Measurements from ENCODE around the gene TBC1D25.
"Not testable (repeated sequence)": the region's sequence is repeated elsewhere in the genome, so short reads cannot be mapped to it uniquely, and the experiment has no call there.

Gene TBC1D25

DNA sequence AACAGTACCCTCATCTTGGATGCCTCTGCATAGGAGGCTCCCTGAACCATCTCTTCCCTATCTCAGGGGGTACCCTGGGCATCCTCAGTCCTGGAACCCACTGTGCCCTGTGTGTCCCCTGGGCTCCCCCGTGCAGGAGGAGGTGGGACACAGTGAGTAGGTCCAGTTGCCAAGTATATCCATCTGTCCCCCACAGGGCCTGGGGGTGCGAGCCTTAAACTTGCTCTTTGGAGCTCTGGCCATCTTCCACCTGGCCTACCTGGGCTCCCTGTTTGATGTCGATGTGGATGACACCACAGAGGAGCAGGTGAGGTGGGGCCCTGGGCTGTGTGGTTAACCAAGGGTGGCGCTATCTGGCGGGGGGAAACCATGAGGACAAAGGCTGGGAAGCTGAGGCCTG is 22.5 kb upstream of the TBC1D25 start:
- DNase-seq: no peak

DNA sequence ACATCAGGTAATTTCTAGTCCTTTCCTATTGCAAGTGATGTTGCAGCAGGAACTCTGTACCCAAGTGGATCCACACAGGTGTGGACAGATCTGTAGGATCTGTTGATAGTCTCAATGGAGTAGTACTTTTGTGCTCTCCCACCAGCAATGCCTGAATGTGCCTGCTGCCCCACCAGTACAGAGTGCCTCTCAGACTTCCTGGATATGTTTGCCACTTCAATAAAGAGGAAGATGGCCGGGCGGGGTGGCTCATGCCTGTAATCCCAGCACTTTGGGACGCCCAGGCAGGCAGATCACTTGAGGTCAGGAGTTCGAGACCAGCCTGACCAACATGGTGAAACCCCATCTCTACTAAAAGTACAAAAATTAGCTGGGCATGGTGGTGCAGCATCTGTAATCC is 20.0 kb upstream of the TBC1D25 start:
- DNase-seq: not testable (repeated sequence)

DNA sequence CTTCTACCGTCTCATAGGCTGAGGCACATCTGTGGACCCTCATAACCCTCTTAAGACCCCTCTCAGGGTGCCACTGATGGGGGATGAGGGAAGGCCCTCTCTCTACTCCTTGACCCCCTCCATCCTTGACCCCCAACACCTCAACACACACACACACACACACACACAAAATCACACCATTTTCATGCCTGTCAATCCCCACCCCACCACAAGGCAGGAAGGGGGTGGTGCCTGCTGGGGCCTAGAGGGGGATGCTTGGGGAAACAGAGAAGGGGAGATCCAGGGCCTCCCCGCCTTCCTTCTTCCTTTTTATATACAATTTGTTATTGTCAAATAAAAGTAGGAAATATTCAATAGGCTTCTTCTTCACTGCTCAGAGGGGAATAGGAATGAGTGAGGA is 19.1 kb upstream of the TBC1D25 start:
- DNase-seq: no peak

DNA sequence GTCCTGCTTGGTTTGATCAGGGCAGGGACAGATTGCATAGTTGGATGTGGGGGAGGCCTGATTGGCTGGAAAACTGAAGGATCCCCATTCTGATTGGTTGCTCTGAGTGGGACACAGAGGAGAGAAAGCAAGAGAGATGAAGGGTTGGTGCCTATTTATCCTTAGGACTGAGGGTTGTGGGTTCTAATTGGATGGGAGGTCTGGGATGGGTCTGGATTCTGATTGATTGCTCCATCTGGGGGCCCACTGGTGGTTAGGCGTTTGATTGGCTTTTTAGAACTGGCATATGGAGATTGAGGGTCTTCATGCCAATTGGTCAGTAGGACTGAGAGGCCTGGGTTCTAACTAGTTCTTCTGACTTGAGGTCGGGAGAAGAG is 18.6 kb upstream of the TBC1D25 start:
- DNase-seq: no peak

DNA sequence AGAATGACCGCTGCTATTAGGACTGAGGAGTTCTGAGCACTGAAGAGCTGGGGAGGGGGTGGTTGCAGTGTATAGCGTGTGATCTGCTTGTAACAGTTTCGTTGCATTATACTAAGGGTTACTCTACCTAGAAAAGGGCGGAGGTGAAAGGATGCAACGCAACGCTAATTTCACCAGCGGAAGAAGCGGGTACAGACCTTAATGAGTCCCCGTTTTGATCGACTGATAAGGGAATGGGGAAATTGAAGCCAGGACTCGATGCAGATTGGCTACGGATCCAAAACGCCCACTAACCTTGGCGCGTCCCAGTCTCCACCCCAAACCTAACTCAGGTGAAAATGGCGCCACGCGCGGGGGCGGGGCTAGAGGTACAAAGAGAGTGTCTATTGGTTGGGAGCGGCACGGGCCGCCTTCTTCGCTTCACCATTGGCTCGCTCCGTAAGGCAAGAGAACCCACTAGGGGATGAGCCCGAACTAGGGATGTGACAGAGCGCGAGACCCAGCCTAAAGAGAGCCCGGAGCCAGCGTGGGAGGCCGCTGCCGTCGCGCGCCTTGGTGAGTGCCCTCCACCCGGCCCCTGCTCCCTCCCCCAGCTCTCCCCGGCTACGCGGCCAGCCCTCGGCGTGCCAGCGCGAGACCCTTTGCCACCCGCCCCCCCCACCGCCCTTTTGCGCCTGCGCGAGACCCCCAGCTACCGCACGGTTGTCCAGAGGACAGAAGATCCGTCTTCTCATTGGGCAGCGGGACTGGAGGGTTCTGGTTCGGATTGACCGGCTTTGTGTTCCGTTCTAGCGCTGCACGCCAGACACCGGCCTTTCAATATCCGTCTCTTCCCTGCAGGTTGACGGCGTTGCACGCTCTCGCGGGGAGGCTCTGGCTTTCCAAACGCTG is 17.9 kb upstream of the TBC1D25 start, which contains the start of gene EBP:
Gene EBP, plus strand, starts transcription at position 456 of the 891 bp plus-strand sequence. CDS start 1,964 bp downstream, outside the sequence.
- peak; percentile 87 for DNase-seq

DNA sequence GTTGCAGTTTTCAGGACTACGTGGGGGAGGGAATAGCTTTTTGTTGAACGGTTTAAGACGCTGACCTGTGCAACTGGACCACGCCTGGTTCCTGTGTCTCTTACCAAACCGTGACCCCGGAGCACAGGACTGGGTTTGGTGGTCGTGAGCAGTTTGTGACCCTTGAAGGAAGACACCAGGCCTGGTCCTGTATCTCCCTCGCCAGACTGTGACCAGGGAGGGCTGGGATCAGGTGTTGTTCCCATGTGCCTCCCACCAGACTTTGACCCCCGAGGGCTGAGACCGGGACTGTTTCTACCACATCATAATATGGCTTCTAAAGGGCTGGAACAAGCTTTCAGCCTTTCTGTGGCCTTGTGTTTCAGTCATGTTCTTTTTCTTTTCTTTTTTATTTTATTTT is 17.2 kb upstream of the TBC1D25 start:
- DNase-seq: no peak

DNA sequence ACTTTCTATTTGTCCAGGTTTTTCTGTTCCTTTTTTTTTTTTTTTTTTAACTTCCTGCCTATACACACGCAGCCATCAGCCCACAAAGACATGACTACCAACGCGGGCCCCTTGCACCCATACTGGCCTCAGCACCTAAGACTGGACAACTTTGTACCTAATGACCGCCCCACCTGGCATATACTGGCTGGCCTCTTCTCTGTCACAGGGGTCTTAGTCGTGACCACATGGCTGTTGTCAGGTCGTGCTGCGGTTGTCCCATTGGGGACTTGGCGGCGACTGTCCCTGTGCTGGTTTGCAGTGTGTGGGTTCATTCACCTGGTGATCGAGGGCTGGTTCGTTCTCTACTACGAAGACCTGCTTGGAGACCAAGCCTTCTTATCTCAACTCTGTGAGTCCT is 15.8 kb upstream of the TBC1D25 start:
- no peak for DNase-seq

DNA sequence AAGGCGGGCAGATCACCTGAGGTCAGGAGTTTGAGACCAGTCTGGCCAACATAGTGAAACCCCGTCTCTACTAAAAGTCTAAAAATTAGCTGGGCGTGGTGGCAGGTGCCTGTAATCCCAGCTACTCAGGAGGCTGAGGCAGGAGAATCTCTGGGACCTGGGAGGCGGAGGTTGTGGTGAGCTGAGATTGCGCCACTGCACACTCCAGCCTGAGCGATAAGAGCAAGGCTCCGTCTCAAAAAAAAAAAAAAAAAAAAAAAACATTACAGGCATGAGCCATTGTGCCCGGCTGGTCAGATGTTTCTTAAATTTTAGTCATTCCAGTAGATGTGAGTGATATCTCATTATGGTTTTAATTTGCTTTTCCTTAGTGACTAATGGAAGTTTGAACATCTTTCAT is 13.7 kb upstream of the TBC1D25 start:
- DNase-seq: not testable (repeated sequence)

DNA sequence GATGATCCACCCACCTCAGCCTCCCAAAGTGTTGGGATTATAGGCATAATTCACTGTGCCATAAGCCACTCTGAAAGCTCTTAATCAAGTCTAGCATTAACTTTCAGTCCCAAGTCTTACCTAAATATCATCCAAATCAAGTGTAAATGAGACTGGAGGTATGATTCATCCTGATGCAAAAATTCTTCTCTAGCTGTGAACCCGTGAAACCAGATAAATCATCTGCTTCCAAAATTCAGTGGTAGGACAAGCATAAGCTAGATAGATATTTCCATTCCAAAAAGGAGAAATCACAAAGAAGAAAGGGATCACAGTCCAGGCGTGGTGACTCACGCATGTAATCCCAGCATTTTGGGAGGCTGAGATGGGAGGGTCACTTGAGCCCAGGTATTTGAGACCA is 8.8 kb upstream of the TBC1D25 start:
- no peak for DNase-seq

DNA sequence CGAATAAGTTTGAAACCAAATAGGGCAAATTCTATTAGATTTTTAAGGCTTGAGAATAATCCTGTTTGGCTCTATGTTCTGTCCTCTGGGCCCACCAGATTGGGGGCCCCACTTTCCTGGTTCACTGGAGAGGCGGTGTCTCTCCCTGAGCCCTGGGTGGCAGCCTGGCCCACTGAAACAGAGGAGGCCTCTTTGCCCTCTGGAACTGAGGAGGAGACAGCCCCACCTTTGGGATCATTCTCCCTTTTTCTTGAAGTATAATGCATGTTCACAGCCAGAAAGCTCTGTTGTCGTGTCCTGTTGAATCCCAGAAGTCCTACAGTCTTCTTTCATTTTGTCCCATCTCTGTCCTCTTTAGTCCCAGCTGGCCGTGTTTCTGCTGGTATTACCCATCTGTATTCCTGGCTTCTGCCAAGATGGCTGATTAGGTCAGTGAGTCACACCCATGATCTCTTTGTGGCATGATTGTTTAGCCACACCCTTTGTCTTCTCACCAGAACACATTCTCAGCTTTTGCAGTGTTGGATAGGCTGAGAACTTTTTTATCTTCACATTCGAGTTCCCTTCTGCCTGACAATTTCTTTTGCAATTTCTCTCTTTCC is 8.1 kb upstream of the TBC1D25 start:
- no peak for DNase-seq

DNA sequence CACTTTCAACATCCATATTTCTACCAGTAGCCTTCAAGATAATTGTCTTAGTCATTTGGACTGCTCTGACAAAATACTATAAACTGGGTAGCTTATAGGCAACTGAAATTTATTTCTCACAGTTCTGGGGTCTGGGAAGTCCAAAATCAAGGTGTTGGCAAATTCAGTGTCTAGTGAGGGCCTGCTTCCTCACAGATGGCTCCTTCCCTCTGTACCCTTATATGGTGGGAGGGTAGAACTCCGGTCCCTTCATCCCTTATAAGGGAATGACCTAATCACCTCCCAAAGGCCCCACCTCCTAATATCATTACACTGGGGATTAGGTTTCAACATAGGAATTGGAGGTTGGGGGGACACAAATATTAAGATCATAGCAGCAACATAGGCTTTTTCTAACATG is 7.4 kb upstream of the TBC1D25 start:
- no peak for DNase-seq

DNA sequence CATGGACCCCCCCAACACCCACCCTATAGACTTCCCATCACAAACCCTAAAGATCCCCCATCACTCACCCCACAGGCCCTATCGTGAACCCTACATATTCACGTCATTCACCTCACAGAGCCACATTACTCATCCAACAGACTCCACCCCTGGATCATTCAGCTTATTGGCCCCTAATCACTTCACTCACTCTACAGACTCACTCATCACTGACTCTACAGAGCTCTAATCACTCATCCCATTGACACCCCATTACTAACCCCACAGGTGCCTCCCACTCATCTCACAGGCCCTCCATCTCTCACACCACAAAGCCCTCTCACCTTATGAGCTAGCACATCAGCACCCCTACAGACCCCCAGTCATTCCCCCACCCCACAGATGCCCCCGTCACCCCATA is 6.3 kb upstream of the TBC1D25 start:
- DNase-seq: no peak

DNA sequence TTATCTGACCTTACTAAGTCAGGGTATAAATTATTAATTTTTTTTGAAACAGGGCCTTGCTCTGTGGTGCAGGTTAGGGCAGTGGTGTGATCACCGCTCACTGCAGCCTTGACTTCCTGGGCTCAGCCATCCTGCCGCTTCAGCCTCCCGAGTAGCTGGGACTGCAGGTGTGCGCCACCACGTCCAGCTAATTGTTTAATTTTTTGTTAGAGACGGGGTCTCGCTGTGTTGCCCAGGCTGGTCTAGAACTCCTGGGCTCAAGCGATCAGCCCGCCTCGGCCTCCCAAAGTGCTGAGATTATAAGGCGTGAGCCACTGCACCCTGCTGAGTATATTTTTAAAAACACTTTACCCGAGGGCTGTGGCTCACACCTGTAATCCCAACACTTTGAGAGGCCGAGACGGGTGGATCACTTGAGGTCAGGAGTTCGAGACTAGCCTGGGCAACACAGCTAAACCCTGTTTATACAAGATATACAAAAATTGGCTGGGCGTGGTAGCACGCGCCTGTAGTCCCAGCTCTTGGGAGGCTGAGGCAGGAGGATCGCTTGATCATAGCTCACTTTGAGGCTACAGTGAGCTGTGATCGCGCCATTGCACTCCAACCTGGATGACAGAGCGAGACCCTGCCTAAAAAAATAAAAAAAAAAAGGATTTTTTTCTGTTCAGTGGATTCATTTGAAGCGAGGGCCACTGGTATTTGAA is 721 bp upstream of the TBC1D25 start:
- no peak for DNase-seq

DNA sequence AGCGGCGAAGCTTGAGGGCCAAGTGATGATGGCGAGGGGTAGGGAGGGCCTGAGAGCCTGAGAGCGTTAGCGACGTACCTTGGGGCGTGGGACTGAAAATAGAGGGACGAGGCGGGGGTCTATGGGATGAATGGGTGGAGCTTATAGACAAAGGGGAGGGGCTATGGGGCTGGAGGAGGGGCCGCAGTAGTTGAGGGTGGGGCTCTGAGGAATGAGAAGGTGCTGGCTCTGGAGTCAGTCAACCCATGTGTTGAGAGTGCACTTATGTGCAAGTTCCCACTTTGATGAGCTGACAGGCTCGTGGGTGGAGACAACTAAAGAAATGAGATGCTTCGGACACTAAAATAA is 488 bp downstream of the TBC1D25 start:
- peak; percentile 53 for DNase-seq

DNA sequence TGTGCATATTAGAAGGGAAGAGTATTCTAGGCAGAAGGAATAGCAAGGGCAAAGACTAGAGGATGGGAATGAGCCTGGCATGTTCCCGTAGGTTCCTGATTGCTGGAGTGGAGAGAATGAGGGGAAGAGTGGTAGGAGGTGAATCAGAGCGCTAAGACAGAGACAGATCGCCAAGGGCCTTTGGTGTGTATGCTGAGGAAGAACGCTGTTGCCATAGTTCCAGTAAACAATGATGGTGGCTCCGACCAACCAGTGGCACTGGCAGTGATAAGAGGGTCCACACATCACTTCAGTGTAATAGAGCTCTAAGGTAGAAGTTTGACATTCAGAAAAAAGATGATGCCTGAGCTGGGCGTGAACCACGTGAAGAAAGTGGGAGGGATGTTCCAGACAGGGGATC is 966 bp downstream of the TBC1D25 start:
- no peak for DNase-seq

DNA sequence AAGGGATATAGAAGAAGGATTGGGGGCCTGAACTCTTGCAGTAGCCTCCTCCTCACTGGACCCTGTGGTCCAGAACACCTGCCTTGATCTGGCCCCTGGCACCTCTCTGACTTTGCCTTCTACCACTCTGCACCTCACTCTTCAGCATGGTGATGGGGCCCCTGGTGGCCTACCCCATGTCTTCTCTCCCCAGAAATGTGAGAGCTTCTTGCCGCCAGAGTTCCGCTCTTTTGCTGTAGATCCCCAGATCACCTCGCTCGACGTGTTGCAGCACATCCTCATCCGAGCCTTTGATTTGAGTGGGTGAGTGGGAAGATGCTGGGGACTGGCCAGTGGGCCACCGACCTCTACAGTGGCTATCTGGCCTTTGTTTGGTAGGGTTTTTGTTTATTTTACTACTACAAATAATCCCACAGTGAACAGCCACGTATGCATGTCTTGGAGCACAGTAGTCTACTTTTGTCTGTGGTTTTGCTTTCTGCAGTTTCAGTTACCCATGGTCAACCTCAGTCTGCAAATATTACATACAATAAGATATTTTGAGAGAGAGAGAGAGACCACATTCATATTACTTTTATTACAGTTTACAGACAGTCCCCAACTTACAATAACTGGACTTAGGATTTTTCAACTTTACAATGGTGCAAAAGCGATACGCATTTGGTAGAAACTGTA is 1.8 kb downstream of the TBC1D25 start:
- no peak for DNase-seq

DNA sequence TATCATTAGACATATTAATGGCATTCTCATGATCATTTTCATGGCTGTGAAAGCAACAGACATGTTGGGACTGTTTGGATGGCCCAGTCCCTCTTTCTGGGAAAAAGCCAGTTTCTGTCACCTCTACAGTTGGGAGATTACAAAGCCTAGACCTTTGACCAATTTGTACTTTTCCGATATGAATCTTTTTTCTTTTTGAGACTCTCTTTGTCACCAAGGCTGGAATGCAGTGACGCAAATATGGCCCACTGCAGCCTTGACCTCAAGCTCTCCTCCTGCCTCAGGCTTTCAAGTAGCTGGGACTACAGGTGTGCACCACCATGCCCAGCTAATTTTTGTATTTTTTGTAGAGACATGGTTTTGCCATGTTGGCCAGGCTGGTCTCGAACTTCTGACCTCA is 9.4 kb downstream of the TBC1D25 start:
- no peak for DNase-seq

DNA sequence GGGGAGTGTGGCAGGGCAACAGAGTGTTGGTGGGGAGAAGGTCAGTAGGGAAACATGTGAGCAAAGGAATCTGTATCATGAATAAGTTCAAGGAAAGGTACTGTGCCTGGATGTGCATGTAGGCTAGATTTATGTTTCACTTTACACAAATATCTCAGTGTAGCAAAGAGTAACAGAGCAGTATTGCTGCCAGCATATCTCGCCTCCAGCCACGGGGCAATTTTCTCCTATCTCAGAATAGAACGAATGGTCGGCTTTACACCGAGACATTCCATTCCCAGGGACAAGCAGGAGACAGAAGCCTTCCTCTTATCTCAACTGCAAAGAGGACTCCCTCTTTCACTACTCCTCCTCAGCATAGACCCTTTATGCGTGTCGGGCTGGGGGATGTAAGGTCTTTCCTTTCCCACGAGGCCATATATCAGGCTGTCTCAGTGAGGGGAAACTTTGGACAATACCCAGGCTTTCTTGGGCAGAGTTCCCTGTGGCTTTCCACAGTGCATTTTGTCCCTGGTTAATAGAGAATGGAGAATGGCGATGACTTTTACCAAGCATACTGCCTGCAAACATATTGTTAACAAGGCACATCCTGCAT is 16.3 kb downstream of the TBC1D25 start:
- DNase-seq: not testable (repeated sequence)

DNA sequence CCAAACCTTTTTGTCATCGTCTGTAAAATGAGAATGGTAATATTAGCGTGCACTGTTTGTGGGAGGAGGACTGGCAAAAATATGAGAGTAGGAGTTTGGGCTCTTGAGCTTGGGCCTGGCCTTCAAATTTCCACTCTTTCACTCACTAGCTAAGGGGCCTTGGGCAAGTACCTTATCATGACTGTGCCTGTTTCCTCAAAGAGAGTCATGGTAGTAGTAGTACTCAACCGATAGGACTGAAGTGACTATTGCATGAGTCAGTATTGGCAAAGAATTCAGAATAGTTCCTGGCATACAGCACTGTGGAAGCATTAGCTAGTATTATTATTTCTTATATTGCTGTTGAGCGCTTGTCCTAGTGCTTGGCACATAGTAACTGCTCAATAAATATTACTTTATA is 18.8 kb downstream of the TBC1D25 start:
- no peak for DNase-seq

DNA sequence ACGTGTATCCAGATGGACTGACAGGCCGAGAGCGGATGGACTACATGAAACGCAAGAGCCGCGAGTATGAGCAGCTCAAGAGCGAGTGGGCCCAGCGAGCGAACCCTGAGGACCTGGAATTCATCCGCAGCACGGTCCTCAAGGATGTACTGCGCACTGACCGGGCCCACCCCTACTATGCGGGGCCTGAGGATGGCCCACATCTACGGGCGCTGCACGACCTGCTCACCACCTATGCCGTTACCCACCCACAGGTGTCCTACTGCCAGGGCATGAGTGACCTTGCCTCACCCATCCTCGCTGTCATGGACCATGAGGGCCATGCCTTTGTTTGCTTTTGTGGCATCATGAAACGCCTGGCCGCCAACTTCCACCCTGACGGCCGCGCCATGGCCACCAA is 20.1 kb downstream of the TBC1D25 start:
- DNase-seq: no peak

DNA sequence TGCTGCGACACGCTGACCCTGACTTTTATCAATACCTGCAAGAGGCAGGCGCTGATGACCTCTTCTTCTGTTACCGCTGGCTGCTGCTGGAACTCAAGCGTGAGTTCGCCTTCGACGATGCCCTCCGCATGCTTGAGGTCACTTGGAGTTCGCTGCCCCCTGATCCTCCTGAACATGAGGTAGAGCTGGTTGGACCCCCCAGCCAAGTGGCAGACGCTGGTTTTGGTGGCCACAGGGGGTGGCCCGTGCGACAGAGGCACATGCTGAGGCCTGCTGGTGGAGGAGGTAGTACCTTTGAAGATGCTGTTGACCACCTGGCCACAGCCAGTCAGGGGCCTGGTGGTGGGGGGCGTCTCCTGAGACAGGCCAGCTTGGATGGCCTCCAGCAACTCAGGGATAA is 20.5 kb downstream of the TBC1D25 start:
- DNase-seq: no peak

DNA sequence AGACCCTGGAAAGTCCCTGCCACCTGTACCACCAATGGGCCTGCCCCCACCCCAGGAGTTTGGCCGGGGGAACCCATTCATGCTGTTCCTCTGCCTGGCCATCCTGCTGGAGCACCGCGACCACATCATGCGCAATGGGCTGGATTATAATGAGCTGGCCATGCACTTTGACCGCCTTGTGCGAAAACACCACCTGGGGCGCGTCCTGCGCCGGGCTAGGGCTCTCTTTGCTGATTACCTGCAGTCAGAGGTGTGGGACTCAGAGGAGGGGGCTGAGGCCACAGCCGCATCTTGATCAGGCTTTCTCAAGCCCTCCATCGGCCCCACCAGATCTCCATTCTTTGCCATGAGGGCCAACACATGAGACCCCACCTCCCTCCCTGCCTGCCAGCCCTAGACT is 21.2 kb downstream of the TBC1D25 start:
- no peak for DNase-seq

DNA sequence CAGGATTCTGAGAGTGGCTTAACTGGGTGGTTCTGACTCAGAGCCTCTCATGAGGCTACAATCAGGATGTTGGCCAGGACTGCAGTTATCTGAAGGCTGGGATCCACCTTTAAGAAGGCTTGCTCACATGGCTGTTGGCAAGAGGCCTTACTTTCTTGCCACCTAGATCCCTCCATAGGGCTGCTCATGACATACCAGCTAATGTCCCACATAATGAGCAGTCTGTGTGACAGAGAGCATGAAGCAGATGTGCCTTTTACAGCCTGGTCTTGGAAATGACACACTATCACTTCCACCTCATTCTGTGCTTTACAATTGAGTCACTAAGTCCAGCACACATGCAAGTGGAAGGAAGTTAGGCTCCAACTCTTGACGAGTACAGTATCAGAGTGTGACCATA is 30.4 kb downstream of the TBC1D25 start:
- no peak for DNase-seq
